ENCODE results near the gene NOSTRIN.

- TF ChIP-seq, protein P1, sequence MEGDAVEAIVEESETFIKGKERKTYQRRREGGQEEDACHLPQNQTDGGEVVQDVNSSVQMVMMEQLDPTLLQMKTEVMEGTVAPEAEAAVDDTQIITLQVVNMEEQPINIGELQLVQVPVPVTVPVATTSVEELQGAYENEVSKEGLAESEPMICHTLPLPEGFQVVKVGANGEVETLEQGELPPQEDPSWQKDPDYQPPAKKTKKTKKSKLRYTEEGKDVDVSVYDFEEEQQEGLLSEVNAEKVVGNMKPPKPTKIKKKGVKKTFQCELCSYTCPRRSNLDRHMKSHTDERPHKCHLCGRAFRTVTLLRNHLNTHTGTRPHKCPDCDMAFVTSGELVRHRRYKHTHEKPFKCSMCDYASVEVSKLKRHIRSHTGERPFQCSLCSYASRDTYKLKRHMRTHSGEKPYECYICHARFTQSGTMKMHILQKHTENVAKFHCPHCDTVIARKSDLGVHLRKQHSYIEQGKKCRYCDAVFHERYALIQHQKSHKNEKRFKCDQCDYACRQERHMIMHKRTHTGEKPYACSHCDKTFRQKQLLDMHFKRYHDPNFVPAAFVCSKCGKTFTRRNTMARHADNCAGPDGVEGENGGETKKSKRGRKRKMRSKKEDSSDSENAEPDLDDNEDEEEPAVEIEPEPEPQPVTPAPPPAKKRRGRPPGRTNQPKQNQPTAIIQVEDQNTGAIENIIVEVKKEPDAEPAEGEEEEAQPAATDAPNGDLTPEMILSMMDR (IDR thresholded peaks at IDR 0.05; ENCODE audit: extremely low read depth in 1 of 2, insufficient read depth in 1 of 2, low read depth in 1 of 2, low read length in 2 of 2): no peak
- TF ChIP-seq POLR2A (IDR thresholded peaks at IDR 0.05; ENCODE audit: low read depth, low read length): no peak
- no peak for TF ChIP-seq FOS (IDR thresholded peaks at IDR 0.05; ENCODE audit: borderline replicate concordance, insufficient read depth, low read length)
These were observed 33.5 kb downstream of the NOSTRIN start for GRCh38 chr2:168835969-168836368.
